GM19023 (cell line): ENCODE data around the gene ACTN4.

Experiments
- ATAC-seq: cut with Tn5 transposase; IDR thresholded peaks from one replicate; pipeline ENCODE4 v1.9.1; 2021; ENCODE audit warnings: mild to moderate bottlenecking, moderate library complexity; ENCODE audit not compliant: unreplicated experiment

ACTN4 gene

GRCh38 chr19:38660724-38661123, 13.3 kb downstream of the ACTN4 start:
- ATAC-seq, result no peak

DNA sequence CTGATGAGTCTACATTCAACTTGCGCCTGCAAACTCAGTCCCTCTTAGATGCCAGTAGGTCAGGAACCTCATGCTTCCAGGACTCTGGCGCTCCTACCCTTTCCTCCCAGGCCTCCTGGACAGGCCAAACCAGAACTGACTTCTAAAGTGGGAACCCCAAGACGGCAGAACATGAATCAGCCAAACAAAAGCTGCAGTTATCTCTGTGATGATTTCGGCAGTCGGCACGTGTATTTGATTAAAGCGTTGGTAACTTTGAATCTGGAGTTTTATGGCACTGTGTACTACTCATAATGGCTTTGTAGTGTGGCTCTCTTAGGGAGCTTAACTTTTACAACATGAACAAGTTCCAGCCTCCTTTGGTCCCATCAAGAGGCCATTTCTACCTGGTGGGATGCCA, 13.7 kb downstream of the ACTN4 start:
- no peak for ATAC-seq

- no peak for ATAC-seq
Observed at GRCh38 chr19:38661996-38662395, 14.5 kb downstream of the ACTN4 start.

- no peak for ATAC-seq
Observed at GRCh38 chr19:38662537-38663155, 15.2 kb downstream of the ACTN4 start.

- ATAC-seq, result no peak
Observed at GRCh38 chr19:38663156-38663651, 15.8 kb downstream of the ACTN4 start.

- ATAC-seq, result no peak
Observed at GRCh38 chr19:38663957-38664502, 16.6 kb downstream of the ACTN4 start.

DNA sequence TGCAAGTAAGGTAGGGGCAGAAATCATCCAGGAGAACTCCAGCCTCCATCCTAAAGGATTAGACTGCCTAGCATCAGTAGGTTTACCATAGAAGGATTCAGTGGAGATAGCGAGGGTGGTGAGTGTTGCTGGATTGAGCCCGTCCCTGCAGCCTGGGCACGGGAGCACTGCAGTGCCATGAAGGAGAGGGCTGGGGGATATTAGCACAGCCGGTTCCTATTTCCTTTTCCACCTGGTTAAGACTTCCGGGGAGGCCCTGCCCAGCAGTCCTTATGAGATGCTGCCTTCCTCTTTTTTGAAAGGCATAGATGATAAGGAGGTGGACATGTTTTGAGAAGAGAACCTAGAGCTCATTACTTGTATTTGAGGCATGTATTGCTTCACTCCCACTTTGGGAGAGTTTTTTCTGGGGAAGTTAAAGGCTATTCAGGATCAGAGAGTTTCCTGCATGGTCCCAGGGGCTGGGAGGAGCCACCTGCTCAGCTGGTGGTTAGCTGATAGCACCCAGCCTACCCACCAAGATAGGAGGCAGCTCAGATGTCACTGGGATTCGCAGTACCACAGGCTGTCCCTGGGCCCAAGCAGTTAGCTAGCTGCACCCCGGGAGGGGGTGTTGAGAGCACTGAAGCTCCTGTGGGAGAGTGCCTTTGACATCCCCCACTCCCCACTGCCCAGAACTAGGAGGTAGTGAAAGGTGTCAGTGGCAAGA, 17.2 kb downstream of the ACTN4 start:
- no peak for ATAC-seq

DNA sequence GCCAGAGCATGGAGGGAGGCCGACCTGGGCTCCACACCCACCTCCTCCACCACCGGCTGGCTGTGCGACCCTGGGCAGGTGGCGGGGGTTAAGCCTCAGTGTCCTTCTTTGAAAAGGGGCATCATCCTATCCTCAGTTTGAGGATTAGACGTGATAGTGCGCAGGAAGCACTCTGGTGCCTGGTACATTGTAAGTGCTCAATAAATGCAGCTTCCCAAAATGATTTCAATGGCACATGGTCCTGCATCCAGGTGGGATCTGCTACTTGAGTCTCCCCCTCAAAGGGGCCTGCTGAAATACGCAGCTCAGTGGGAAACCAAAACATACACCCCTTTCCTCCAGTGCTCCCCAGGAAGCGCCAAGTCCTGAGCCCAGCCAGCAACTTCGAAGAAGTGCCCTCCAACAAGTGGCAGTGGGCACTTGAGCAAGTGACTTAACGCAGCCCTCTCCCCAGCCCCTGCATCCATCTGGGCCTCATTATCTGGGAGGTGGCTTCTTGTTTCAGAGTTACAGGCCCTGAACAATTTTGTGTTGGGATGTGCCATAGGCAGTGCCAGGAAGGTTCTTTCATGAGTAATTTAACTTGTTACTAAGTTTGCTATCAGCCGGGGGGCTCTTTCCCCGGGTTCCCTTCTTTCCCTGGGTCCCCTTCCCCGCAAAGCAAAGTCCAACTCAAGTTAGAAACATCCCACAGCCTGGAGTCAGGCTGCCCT, 17.9 kb downstream of the ACTN4 start:
- ATAC-seq, result no peak

DNA sequence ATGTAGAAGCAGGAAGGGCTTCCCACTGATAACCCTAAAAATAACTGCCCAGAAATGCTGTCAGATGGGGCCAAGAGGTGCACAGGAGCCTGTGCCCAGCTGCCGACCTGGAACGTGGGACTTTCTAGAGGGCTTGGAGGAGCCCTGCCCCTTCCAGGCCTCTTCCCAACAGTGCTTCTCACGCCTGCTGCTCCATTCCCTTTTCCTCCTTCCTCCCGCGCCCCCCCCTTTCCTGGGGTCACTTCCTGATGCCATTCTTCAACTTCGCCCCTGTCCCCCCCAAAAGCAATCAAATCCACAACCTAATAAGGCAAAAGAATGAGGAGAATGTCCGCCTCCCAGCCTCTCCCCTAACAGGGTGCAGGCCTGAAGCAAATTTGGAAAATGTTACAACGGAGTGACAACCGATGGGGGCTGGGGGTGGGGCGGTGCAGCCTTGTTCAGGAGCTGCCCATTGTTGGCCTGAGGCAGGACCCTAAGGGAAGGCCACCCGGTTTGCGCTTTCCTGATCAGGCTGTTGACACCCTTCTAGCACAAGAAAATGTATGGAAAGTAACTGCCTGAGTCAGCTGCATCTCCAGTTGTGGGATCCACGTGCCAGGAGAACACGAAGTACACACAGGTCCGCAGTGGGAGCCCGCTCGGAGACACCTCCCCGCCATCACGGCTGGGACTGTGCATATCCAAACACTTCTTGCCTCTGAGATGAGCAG, 18.7 kb downstream of the ACTN4 start:
- ATAC-seq, result no peak

DNA sequence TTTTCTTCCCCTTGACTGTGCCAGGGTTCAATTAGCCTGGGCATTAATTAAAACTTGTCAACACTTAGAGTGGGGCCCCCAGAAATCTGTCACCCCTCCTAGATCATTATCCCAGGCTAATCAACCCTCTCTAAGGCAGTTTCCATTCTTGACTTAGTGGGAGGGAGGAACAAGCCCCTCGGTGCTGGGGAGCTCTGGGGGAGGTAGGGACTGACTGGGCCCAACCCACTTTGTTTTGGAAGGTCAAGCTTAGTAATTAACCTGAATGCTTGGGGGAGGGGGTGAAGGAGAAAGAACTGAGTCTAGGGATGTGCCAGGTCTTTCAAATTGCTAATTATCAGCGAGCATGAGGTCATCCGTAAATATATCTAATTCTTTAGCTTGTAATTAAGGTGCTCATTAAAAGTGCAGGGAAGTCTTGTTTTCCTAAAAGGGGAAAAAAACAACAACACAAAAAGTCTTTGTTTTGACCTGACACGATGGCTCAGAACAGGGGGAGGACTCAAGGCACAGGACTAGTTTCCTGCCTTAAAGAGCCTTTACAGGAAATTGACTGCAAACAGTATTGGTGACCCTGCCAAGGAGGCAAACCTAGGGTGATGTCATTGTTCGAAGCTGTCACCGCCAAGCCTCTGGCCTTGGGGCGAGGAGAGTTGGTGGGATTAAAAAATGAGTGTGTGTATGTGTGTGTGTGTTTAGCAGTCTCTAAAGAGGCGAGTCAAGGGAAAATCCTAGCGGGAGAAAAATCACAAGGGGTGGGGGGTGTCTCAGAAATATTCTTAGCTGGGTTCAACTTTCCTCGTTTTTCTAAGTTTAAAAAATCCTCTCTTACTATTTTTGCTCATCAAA, 19.4 kb downstream of the ACTN4 start:
- ATAC-seq, result no peak

GRCh38 chr19:38667661-38668171, 20.3 kb downstream of the ACTN4 start:
- ATAC-seq, result no peak

DNA sequence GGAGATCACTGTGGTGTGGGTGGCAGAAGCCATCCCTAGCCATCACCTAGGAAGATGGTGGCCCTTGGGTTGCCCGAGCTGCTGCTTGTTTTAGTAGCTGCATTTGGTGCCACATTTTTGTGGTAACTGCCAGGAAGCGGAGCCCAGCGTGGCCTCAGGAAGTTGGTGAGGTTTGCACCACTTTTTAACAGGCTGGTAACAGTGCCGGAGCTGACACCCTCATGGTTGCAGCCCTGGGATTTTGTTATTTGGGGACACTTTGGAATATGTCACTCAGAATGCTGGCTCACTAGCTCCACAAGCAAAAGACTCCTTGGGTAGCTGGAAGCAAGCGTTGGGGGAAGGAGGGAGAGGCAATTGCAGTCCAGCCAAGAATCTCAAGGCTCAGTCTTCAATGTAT, 22.1 kb downstream of the ACTN4 start:
- no peak for ATAC-seq

DNA sequence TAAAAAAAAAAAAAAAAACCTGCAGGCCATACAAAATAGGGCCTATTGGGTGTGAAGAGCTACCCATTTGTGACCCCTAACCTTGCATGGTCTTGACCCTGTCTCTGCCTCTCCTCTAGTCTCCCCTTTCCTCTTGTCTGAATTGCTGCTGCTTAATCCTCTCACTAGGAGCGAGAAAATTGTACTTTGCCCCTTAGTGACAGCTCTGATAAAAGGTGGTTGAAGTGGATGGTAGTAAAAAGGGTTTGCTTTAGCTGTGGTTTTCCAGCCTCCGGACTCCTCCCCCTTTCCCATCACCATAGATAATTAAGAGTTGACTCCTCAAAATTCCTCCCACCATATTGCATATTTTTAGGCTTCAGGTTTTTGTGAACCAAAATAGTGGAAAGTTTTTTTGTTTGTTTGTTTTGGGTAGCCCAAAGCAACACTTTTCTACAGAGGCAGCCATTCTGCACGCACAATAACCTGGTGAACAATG, 23.5 kb downstream of the ACTN4 start:
- ATAC-seq, result no peak

GRCh38 chr19:38671654-38672053, 24.2 kb downstream of the ACTN4 start:
- ATAC-seq, result no peak

GRCh38 chr19:38673030-38673429, 25.6 kb downstream of the ACTN4 start:
- no peak for ATAC-seq

DNA sequence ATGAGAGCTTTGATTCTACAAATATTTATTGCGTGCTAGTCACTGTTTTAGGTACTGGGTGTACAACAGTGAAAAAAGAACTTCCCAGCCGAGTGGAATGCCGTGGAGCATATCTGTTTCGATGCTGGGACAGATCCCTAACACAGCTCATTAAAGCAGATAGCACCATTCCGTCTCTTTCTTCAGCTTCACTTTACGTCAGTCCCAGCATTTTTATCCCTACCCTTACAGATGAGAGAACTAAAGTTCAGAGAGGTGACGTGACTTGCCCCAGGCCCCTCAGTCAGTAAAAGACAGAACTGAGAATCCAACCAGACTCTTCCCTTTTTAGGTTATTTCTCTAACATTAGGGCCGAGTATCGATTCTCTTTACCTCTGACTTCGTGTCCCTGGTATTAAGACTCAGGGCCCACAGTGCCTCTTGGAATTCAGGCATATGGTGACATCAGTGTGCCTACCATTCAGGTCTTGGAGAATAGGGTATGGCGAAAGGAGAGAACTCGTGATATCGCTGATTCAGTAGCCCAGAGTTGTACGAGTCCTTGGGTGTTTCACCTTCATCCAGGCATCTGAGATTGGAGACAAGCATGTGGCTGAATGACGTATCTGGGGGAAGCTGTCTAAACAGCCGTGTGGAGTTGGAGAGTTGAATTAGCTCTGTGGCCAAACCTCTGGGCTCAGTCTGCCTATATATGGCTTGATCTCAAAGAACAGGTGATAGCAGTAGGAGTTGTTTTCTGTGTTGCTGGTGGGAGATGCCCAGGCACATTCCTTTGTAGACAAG, 27.1 kb downstream of the ACTN4 start:
- ATAC-seq, result no peak

GRCh38 chr19:38675611-38676010, 28.2 kb downstream of the ACTN4 start:
- no peak for ATAC-seq

DNA sequence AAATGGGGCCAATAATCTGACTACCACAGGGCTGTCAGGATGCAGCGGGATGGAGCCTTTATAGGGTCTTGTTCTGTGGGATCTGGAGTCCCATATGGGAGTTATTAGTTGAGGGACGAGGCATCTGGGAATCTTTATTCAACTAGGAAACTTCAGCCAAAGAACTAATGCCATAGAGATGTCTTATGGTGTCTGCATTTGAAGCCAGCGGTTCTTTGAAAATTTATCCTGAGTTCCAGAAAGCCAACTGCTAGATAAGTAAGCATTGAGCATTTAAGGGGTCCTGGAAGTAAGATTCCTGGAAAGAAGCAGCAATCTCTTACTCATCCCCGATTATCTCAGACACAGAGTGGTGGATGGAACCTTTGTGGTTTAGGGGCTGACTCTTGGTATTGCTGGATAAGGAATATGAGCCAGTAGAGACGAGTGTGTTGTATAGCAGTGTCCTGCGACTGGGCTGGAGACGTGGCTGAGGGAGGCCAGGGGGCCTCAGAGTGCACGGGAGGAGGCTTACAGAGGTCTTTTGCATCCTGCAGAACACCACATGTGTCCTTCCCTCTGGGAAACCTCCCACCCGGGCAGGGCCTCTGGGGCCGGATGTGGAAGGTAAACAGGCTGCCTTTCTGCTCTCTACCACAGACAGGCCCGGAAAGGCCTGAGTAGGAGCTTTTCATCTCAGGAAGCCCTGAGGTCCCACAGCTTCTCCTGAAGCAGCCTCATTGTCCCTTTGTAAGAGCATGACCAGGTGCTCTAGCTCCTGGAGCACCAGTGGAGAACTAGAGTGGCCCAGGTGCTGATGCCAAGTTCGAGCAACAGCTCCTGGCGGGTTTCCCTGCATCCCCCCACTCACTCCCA, 28.8 kb downstream of the ACTN4 start:
- ATAC-seq, result no peak
